ENCODE data around the gene CPNE4. TPM values are rescaled to one million over a fixed set of nuclear protein-coding genes. Genes with fewer than 3 reads are reported as not detected.

The CPNE4 gene
- total and polyA plus RNA-seq, 7 experiments from 2014 or later = not detected

DNA sequence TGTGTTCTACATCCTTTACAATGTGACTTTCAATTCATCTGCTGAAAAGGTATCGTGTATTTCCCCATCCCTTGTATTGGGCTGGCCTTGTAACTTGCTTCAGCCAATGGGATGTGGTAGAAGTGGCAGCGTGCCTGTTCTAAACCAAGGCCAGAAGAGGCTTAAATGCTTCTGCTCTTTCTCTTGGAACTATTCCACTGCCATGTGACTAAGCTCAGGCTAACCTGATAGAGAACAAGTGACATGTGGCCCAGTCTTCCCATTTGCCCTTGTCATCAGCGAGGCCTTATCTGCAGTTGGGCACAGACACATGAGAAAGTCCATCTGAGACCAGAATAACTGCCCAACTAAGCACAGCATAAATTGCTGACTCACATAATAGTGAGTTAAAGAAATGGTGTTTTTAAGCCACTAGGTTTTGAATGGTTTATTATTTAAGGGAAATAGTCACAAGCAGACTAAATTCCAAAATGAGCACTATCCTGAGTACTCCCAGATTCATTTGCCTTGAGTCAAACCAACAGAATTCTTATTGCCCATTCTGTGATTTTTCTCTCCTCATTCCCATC, 230.2 kb downstream of the CPNE4 start:
- Mint-ChIP-seq H3K27ac (no peak overlapping the region), H3K4me1 (no peaks in the 10 kb centered on the region), H3K36me3 (no peaks in the 10 kb centered on the region), H3K27me3 (peaks cover 6 to 24% (median 12%) of the 10 kb centered on the region in 5 donors), H3K4me3 (no peak overlapping the region), H3K9me3 (peaks cover 0 to 2% (median 0%) of the 10 kb centered on the region in 11 donors)
- intact Hi-C loops (cut with micrococcal nuclease) = no loop called here
- H3K4me3 ChIP-seq (ENCODE audit: low read length) = no peak overlapping the region
- POLR2A ChIA-PET = no interaction called here
- no peaks in the 10 kb centered on the region for H3K36me3 ChIP-seq (ENCODE audit: control insufficient read depth in 2 of 3, insufficient read depth in 3 of 3, low read length in 3 of 3)
- H3K4me1 ChIP-seq (ENCODE audit: control insufficient read depth in 2 of 2, insufficient read depth in 2 of 2, low read length in 2 of 2) = no peaks in the 10 kb centered on the region
- CTCF ChIA-PET = no interaction called here
- H3K9me3 ChIP-seq (ENCODE audit: control insufficient read depth in 2 of 3, low read length in 3 of 3) = no peaks in the 10 kb centered on the region
- no peak overlapping the region for H3K27ac ChIP-seq (ENCODE audit: low read depth, low read length)
- DNase-seq (no peak), ATAC-seq (no peak)
- no peaks in the 10 kb centered on the region for H3K27me3 ChIP-seq (ENCODE audit: control insufficient read depth in 2 of 2, insufficient read depth in 2 of 2, low read length in 2 of 2)

DNA sequence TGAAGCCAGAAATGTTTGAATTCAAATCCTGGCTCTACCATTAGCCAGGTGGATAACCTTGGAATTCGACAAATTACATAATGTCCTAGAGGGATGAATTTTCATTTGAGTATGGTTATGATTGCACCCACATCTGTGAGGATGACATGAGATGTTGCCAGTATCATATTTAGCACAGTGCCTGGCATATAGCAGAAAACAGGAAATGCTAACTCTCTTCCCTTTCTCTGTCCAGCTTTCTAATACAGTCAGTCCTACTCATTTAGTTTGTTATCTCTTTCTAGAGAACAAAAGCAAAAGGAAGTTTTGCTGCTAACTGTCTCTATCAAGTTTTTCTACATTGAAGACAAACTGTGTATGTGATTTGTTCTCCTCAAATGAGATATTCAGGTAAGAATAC, 231.7 kb downstream of the CPNE4 start:
- Mint-ChIP-seq H3K27ac (no peak overlapping the region), H3K4me3 (no peak overlapping the region), H3K27me3 (peaks cover 4 to 18% (median 8%) of the 10 kb centered on the region in 5 donors), H3K36me3 (no peaks in the 10 kb centered on the region), H3K4me1 (no peaks in the 10 kb centered on the region), H3K9me3 (peaks cover 0 to 2% (median 0%) of the 10 kb centered on the region in 11 donors)
- DNase-seq (no peak), ATAC-seq (no peak)
- intact Hi-C loops (cut with micrococcal nuclease) = no loop called here
- ChIA-PET POLR2A (no interaction called here), CTCF (no interaction called here)
- no peaks in the 10 kb centered on the region for H3K36me3 ChIP-seq (ENCODE audit: control insufficient read depth in 2 of 3, insufficient read depth in 3 of 3, low read length in 3 of 3)
- no peaks in the 10 kb centered on the region for H3K9me3 ChIP-seq (ENCODE audit: control insufficient read depth in 2 of 3, low read length in 3 of 3)
- H3K4me1 ChIP-seq (ENCODE audit: control insufficient read depth in 2 of 2, insufficient read depth in 2 of 2, low read length in 2 of 2) = no peaks in the 10 kb centered on the region
- H3K27me3 ChIP-seq (ENCODE audit: control insufficient read depth in 2 of 2, insufficient read depth in 2 of 2, low read length in 2 of 2) = no peaks in the 10 kb centered on the region
- no peak overlapping the region for H3K4me3 ChIP-seq (ENCODE audit: low read length)
- H3K27ac ChIP-seq (ENCODE audit: low read depth, low read length) = no peak overlapping the region

DNA sequence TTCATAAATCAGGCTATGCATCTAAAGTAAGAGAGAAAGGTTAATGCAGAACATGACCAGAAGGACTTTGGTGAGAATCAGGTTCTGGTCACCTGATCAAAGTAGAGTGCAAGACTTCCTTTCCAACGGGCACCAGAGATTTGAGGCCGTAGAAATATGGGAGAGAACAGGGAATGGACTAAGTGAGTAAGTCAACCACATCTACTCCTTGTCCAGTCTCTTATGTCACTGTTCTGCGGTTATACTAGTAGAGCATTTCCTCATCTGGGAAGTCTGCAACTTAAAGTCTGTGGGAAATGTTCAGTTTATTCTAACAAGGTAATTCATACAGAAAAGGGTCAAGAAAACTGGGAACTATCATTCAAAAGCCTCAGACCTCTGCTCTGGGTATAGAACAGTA, 232.8 kb downstream of the CPNE4 start:
- H3K4me3 Mint-ChIP-seq = no peak overlapping the region
- Histone ChIP-seq H3K27ac (ENCODE audit: low read depth, low read length) (no peak overlapping the region), H3K27me3 (ENCODE audit: control insufficient read depth in 2 of 2, insufficient read depth in 2 of 2, low read length in 2 of 2) (no peaks in the 10 kb centered on the region), H3K4me1 (ENCODE audit: control insufficient read depth in 2 of 2, insufficient read depth in 2 of 2, low read length in 2 of 2) (no peaks in the 10 kb centered on the region), H3K36me3 (ENCODE audit: control insufficient read depth in 2 of 3, insufficient read depth in 3 of 3, low read length in 3 of 3) (no peaks in the 10 kb centered on the region), H3K4me3 (ENCODE audit: low read length) (no peak overlapping the region), H3K9me3 (ENCODE audit: control insufficient read depth in 2 of 3, low read length in 3 of 3) (no peaks in the 10 kb centered on the region)
- H3K27me3 Mint-ChIP-seq = peaks cover 4 to 18% (median 8%) of the 10 kb centered on the region in 5 donors
- no peak for DNase-seq
- no peaks in the 10 kb centered on the region for H3K36me3 Mint-ChIP-seq
- H3K9me3 Mint-ChIP-seq = peaks cover 0 to 2% (median 0%) of the 10 kb centered on the region in 11 donors
- H3K27ac Mint-ChIP-seq = no peak overlapping the region
- H3K4me1 Mint-ChIP-seq = peaks cover 0 to under 1% (median 0%) of the 10 kb centered on the region in 7 donors
- ATAC-seq = no peak
- POLR2A ChIA-PET = no interaction called here
- CTCF ChIA-PET = no interaction called here
- intact Hi-C loops (cut with micrococcal nuclease) = no loop called here

DNA sequence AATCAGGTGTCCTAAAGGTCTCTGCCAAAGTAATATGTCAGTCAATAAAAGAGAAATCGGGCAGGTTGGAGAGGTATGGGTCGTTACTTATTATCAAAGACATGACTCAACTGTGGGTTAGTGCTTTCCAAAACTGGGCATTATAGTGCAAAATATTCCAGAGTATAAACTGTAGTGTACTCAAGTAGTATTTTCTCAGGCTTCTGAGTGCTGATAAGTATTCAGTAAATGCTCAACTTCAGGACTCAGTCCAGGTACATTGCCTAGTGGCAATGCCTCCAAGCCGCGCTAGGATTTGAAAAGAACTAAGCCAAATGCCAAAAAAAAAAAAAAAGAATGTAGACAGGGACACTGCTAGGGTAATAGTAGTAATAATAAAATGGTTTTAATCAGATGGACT, 233.2 kb downstream of the CPNE4 start:
- Mint-ChIP-seq H3K27ac (no peak overlapping the region), H3K36me3 (no peaks in the 10 kb centered on the region), H3K9me3 (peaks cover 0 to 2% (median 0%) of the 10 kb centered on the region in 11 donors), H3K4me3 (no peak overlapping the region), H3K4me1 (peaks cover 0 to 5% (median 3%) of the 10 kb centered on the region in 7 donors), H3K27me3 (peaks cover 4 to 18% (median 8%) of the 10 kb centered on the region in 5 donors)
- no peak overlapping the region for H3K27ac ChIP-seq (ENCODE audit: low read depth, low read length)
- intact Hi-C loops (cut with micrococcal nuclease) = no loop called here
- no peak for DNase-seq
- no peak for ATAC-seq
- H3K27me3 ChIP-seq (ENCODE audit: control insufficient read depth in 2 of 2, insufficient read depth in 2 of 2, low read length in 2 of 2) = no peaks in the 10 kb centered on the region
- ChIA-PET POLR2A (no interaction called here), CTCF (no interaction called here)
- no peak overlapping the region for H3K4me3 ChIP-seq (ENCODE audit: low read length)
- H3K9me3 ChIP-seq (ENCODE audit: control insufficient read depth in 2 of 3, low read length in 3 of 3) = no peaks in the 10 kb centered on the region
- H3K36me3 ChIP-seq (ENCODE audit: control insufficient read depth in 2 of 3, insufficient read depth in 3 of 3, low read length in 3 of 3) = no peaks in the 10 kb centered on the region
- H3K4me1 ChIP-seq (ENCODE audit: control insufficient read depth in 2 of 2, insufficient read depth in 2 of 2, low read length in 2 of 2) = no peaks in the 10 kb centered on the region

DNA sequence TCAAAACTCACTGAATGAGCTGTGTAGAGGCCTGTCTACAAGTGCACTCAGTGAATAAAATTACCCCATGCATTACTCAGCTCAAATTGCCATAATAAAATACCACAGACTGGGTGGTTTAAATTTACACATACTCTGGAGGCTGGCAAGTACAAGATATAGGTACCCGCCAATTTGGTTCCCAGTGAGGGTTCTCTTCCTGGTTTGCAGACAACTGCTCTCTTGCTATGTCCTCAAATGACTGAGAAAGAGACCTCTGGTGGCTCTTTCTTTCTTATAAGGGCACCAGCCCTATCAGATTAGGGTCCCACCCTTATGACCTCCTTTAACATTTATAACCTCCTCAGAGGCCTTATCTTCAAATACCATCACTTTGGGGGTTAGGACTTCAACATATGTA, 237.0 kb downstream of the CPNE4 start:
- Histone ChIP-seq H3K27me3 (ENCODE audit: control insufficient read depth in 2 of 2, insufficient read depth in 2 of 2, low read length in 2 of 2) (no peaks in the 10 kb centered on the region), H3K4me3 (ENCODE audit: low read length) (no peak overlapping the region), H3K27ac (ENCODE audit: low read depth, low read length) (no peak overlapping the region), H3K4me1 (ENCODE audit: control insufficient read depth in 2 of 2, insufficient read depth in 2 of 2, low read length in 2 of 2) (no peaks in the 10 kb centered on the region), H3K9me3 (ENCODE audit: control insufficient read depth in 2 of 3, low read length in 3 of 3) (no peaks in the 10 kb centered on the region), H3K36me3 (ENCODE audit: control insufficient read depth in 2 of 3, insufficient read depth in 3 of 3, low read length in 3 of 3) (no peaks in the 10 kb centered on the region)
- ChIA-PET POLR2A (no interaction called here), CTCF (no interaction called here)
- Mint-ChIP-seq H3K9me3 (no peaks in the 10 kb centered on the region), H3K4me3 (no peak overlapping the region), H3K4me1 (peaks cover 0 to 15% (median 9%) of the 10 kb centered on the region in 7 donors), H3K27ac (no peak overlapping the region), H3K27me3 (peaks cover 9 to 30% (median 16%) of the 10 kb centered on the region in 5 donors), H3K36me3 (no peaks in the 10 kb centered on the region)
- ATAC-seq (no peak), DNase-seq (no peak)
- intact Hi-C loops (cut with micrococcal nuclease) = loop anchor here in 1 of 2 donors (5.0 kb wide), 1 partner anchor 380 kb away; no protein-coding TSS in a partner anchor

DNA sequence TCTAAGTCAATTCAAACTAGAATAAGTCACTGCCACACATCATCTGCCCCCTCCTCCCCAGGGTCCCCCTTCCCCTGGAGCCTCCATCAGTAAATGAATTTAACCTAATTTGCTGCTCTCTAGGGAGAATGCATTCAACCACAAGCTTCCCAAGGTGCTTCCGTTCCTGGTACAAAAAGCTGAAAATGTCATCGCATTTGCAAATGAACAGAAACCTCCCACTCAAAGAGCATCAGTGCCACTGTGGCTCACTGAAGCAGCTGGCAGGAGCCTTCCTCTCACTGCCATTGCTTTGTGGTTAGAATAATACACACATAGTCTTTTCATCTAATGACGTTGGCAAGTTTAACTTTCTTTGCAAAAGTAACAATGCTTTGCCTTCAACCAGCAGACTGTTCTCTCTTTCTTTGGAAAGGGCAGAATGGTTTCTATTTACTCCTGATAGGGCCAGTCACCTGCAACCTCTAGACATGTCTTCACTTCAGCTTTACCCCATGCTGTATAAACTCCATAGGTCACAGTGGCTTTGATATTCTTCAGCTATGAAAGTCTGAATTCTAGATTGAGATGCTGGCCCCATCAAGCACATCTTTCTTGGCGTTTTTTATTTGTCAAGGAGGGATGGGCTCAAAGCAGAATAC, 238.1 kb downstream of the CPNE4 start:
- ChIA-PET CTCF (interaction anchor here (0.9 to 1.6 kb wide), 2 partner anchors 25 to 546 kb away, joined by 3 to 4 read pairs; no protein-coding TSS in a partner anchor), POLR2A (no interaction called here)
- intact Hi-C loops (cut with micrococcal nuclease) = loop anchor here in 1 of 2 donors (5.0 kb wide), 1 partner anchor 381 kb away; no protein-coding TSS in a partner anchor
- Mint-ChIP-seq H3K4me3 (no peak overlapping the region), H3K27me3 (peaks cover 9 to 32% (median 16%) of the 10 kb centered on the region in 5 donors), H3K36me3 (no peaks in the 10 kb centered on the region), H3K9me3 (no peaks in the 10 kb centered on the region), H3K27ac (peak overlapping the region in 1 of 9 donors; percentile 7), H3K4me1 (peaks cover 0 to 15% (median 9%) of the 10 kb centered on the region in 7 donors)
- H3K36me3 ChIP-seq (ENCODE audit: control insufficient read depth in 2 of 3, insufficient read depth in 3 of 3, low read length in 3 of 3) = no peaks in the 10 kb centered on the region
- ATAC-seq = no peak
- H3K27ac ChIP-seq (ENCODE audit: low read depth, low read length) = no peak overlapping the region
- H3K9me3 ChIP-seq (ENCODE audit: control insufficient read depth in 2 of 3, low read length in 3 of 3) = no peaks in the 10 kb centered on the region
- no peaks in the 10 kb centered on the region for H3K27me3 ChIP-seq (ENCODE audit: control insufficient read depth in 2 of 2, insufficient read depth in 2 of 2, low read length in 2 of 2)
- DNase-seq = peak in 2 of 9 donors; percentile 2 to 8
- H3K4me1 ChIP-seq (ENCODE audit: control insufficient read depth in 2 of 2, insufficient read depth in 2 of 2, low read length in 2 of 2) = no peaks in the 10 kb centered on the region
- H3K4me3 ChIP-seq (ENCODE audit: low read length) = no peak overlapping the region
